GM12874 (cell line): ENCODE results near the gene AGO3.

Experiments
- CTCF ChIP-seq: IDR thresholded peaks from 2 replicates; pipeline ENCODE4 v1.5.1; 2011; ENCODE audit warnings: low read depth, mild to moderate bottlenecking, control low read depth, low read length, moderate library complexity; ENCODE audit not compliant: insufficient read depth

AGO3 gene

DNA sequence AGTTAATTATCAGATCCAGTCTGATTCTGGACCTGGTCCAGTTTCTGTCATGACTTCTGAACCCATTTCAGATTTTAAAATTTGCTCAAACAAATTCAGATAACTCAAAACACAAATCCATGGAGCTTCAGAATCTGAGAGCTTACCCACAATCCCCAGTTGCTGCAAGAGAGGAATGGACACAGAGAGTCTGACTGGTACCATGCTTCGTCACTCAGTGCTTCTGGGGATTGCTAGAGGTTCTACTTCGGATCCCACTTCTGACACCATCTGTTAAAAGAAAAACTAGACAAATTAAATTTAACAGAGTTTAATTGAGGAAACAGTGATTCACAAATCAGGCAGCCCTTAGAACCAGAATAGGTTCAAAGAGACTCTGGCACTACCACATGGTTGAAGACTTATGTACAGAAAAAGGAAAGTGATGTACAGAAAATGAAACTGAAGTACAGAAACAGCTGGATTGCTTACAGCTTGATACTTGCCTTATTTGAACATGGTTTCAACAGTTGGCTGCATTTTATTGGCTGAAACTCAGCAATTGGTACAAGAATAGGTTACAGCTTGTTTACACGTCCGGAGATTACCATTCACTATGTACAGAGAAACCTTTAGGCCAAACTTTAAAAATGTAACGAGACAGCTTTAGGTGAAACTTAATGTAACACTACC, 92.3 kb downstream of the AGO3 start:
- no peak for TF ChIP-seq CTCF

GRCh38 chr1:36024847-36025246, 93.9 kb downstream of the AGO3 start:
- no peak for TF ChIP-seq CTCF

- TF ChIP-seq CTCF: no peak
These were observed 96.9 kb downstream of the AGO3 start for GRCh38 chr1:36027766-36028165.

DNA sequence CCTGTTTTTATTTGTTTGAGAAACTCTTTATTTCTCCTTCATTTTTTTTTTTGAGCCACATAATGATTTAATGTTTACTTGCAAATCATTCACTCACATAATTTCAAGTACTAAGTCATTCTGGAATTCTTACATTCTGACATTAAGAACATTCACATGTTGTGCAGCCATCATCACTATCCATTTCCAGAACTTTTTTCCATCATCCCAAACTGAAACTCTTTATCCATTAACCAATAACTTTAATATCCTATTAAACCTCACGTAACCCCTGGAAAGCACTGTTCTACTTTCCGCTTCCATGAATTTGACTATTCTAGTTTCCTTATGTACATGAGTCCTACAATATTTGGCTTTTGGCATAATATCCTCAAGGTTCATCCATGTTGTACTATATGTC, 100.5 kb downstream of the AGO3 start:
- no peak for TF ChIP-seq CTCF

- no peak for TF ChIP-seq CTCF
These were observed 103.8 kb downstream of the AGO3 start for GRCh38 chr1:36034692-36035091.

DNA sequence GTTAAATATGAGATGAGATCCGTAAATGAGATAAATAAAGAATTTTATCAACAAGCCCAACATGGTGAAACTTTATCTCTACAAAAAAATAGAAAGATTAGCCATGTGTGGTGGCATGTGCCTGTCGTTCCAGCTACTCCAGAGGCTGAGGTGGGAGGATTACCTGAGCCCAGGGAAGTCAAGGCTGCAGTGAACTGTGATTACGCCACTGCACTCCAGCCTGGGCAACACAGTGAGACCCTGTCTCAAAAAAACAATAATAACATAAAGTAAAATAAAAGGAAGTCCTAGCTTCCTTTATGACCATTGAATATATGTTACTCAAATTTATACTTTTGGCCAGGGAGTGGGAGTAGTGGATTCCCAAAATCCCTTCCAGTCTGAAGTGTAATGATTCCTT, 104.2 kb downstream of the AGO3 start:
- TF ChIP-seq CTCF: no peak

DNA sequence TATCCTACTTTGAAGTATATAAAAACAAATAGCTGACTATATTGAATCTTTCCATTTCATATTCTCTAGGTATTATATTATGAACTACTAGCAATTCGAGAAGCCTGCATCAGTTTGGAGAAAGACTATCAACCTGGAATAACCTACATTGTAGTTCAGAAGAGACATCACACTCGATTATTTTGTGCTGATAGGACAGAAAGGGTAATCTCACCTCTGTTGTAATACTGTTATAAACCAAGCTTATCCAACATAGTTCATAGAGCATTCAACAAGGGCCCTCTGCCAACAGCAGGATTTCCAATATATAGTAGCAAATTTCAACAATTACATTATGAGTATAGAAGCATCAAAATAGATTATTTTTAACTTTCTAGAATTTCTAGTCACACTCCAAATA, 109.3 kb downstream of the AGO3 start:
- no peak for TF ChIP-seq CTCF
